ENCODE data around the gene IL17RE.

- TF ChIP-seq CTCF (IDR thresholded peaks at IDR 0.05) (no peak), POLR2A (IDR thresholded peaks at IDR 0.05) (no peak)
These were observed 43.1 kb upstream of the IL17RE start for GRCh38 chr3:9859530-9860025.
